ENCODE results near the gene EFNA1.

EFNA1 gene

DNA sequence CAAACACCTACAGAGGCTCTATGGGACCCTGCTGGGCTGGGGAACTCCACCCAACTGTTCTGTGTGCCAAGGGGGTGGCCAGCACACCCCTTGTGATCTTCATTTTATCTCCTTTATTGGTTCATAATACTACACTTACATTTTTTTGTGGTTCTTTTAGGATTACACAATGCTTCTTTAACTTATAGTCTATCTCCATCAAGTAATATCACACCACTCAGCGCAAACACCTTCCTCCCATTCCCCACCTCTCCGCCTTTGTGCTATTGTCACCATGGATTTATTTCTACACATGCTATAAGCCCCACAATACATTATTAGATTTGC, 33.1 kb upstream of the EFNA1 start:
- H3K27ac ChIP-seq (ENCODE audit: low read length), result peak overlapping the region; percentile 62
- H3K36me3 ChIP-seq (ENCODE audit: control insufficient read depth in 2 of 2, insufficient read depth in 2 of 2, low read length in 2 of 2), result no peaks in the 10 kb centered on the region
- H3K9ac ChIP-seq (ENCODE audit: low read length in 2 of 2), result peak overlapping the region; percentile 14 to 36
- H3K4me1 ChIP-seq (ENCODE audit: control insufficient read depth, insufficient read depth, low read length), result peaks cover 23% of the 10 kb centered on the region
- H3K9me3 ChIP-seq (ENCODE audit: control insufficient read depth in 2 of 2, low read length in 2 of 2), result no peaks in the 10 kb centered on the region
- H3K27me3 ChIP-seq (ENCODE audit: control insufficient read depth in 1 of 2, insufficient read depth in 2 of 2, low read length in 2 of 2), result no peaks in the 10 kb centered on the region
- no peak overlapping the region for H3K4me3 ChIP-seq (ENCODE audit: low read length in 2 of 2)

DNA sequence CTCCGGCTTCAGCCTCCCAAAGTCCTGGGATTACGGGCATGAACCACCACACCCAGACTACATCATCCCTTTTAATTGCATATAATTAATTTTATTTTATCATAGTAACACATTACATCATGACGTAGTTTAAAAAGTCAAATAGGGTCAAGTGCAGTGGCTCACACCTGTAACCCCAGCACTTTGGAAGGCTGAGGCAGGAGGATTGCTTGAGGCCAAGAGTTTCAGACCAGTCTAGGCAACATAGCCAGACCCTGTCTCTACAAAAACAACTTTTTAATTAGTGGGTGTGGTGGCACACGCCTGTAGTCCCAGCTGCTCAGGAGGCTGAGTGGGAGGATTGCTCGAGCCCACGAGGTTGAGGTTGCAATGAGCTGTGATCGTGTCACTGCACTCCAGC, 28.3 kb upstream of the EFNA1 start:
- Histone ChIP-seq H3K4me1 (ENCODE audit: control insufficient read depth, insufficient read depth, low read length) (peaks cover 3% of the 10 kb centered on the region), H3K27me3 (ENCODE audit: control insufficient read depth in 1 of 2, insufficient read depth in 2 of 2, low read length in 2 of 2) (no peaks in the 10 kb centered on the region), H3K36me3 (ENCODE audit: control insufficient read depth in 2 of 2, insufficient read depth in 2 of 2, low read length in 2 of 2) (no peaks in the 10 kb centered on the region), H3K4me3 (ENCODE audit: low read length in 2 of 2) (no peak overlapping the region), H3K9ac (ENCODE audit: low read length in 2 of 2) (no peak overlapping the region), H3K9me3 (ENCODE audit: control insufficient read depth in 2 of 2, low read length in 2 of 2) (no peaks in the 10 kb centered on the region), H3K27ac (ENCODE audit: low read length) (no peak overlapping the region)

DNA sequence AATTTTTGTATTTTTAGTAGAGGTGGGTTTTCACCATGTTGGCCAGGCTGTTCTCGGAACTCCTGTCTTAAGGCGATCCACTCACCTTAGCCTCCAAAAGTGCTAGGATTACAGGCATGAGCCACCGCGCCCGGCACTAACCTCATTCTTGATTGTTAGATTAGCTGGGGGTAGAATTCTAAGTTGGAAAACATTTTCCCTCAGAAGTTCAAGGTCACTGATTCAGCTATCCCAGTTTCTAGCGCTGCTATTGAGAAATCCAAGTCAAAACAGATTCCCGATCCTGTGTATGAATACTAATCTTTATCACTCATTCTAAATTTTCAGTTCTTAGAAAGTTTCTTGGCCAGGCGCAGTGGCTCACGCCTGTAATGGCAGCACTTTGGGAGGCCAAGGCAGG, 24.4 kb upstream of the EFNA1 start:
- H3K9me3 ChIP-seq (ENCODE audit: control insufficient read depth in 2 of 2, low read length in 2 of 2), result no peaks in the 10 kb centered on the region
- H3K4me3 ChIP-seq (ENCODE audit: low read length in 2 of 2), result no peak overlapping the region
- no peaks in the 10 kb centered on the region for H3K36me3 ChIP-seq (ENCODE audit: control insufficient read depth in 2 of 2, insufficient read depth in 2 of 2, low read length in 2 of 2)
- H3K27ac ChIP-seq (ENCODE audit: low read length), result no peak overlapping the region
- H3K9ac ChIP-seq (ENCODE audit: low read length in 2 of 2), result no peak overlapping the region
- H3K27me3 ChIP-seq (ENCODE audit: control insufficient read depth in 1 of 2, insufficient read depth in 2 of 2, low read length in 2 of 2), result no peaks in the 10 kb centered on the region
- no peaks in the 10 kb centered on the region for H3K4me1 ChIP-seq (ENCODE audit: control insufficient read depth, insufficient read depth, low read length)

DNA sequence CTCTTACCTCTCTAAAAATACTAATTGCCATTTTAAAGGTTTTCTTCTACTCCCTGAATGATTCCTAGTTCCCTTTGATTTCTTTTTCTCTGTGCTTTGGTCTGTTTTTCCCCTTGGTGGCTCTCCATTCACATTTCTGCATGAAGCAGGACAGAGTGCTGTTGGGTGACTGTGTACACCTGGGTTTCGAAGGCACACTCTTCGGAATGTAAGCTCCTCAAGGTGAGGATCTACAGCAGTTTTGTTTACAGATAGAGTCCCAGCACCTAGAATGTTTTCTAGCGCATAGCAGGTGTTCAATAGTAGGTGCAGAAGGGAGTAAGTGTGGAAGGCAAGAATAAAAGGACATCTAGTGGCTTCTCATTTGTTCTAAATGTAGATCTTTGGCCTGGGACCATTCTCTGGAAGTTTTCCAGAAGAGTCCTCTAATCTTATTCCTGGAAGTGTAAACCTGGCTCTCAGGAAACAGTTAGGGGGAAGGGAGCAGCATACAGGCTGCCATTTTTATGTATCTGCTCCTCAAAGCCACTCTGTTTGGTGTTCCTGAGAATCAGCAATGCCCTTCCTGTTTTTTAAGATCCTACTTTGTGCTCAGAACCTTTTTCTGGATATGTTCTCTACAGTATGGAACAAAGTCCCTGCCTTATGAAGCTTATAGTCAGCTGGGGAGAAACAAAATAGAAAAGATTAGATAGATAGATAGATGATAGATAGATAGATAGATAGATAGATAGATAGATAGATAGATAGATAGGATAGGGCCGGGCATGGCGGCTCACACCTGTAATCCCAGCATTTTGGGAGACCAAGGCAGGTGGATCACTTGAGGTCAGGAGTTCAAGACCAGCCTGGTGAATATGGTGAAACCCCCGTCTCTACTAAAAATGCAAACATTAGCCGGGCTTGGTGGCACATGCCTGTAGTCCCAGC, 22.8 kb upstream of the EFNA1 start:
- Histone ChIP-seq H3K9ac (ENCODE audit: low read length in 2 of 2) (no peak overlapping the region), H3K4me3 (ENCODE audit: low read length in 2 of 2) (no peak overlapping the region), H3K27ac (ENCODE audit: low read length) (no peak overlapping the region), H3K27me3 (ENCODE audit: control insufficient read depth in 1 of 2, insufficient read depth in 2 of 2, low read length in 2 of 2) (no peaks in the 10 kb centered on the region), H3K4me1 (ENCODE audit: control insufficient read depth, insufficient read depth, low read length) (no peaks in the 10 kb centered on the region), H3K36me3 (ENCODE audit: control insufficient read depth in 2 of 2, insufficient read depth in 2 of 2, low read length in 2 of 2) (no peaks in the 10 kb centered on the region), H3K9me3 (ENCODE audit: control insufficient read depth in 2 of 2, low read length in 2 of 2) (no peaks in the 10 kb centered on the region)

GRCh38 chr1:155105604-155106011, 22.1 kb upstream of the EFNA1 start:
- H3K36me3 ChIP-seq (ENCODE audit: control insufficient read depth in 2 of 2, insufficient read depth in 2 of 2, low read length in 2 of 2), result no peaks in the 10 kb centered on the region
- no peak overlapping the region for H3K9ac ChIP-seq (ENCODE audit: low read length in 2 of 2)
- H3K27me3 ChIP-seq (ENCODE audit: control insufficient read depth in 1 of 2, insufficient read depth in 2 of 2, low read length in 2 of 2), result no peaks in the 10 kb centered on the region
- H3K4me3 ChIP-seq (ENCODE audit: low read length in 2 of 2), result no peak overlapping the region
- no peaks in the 10 kb centered on the region for H3K9me3 ChIP-seq (ENCODE audit: control insufficient read depth in 2 of 2, low read length in 2 of 2)
- H3K27ac ChIP-seq (ENCODE audit: low read length), result no peak overlapping the region
- no peaks in the 10 kb centered on the region for H3K4me1 ChIP-seq (ENCODE audit: control insufficient read depth, insufficient read depth, low read length)

- Histone ChIP-seq H3K4me1 (ENCODE audit: control insufficient read depth, insufficient read depth, low read length) (no peaks in the 10 kb centered on the region), H3K36me3 (ENCODE audit: control insufficient read depth in 2 of 2, insufficient read depth in 2 of 2, low read length in 2 of 2) (no peaks in the 10 kb centered on the region), H3K9me3 (ENCODE audit: control insufficient read depth in 2 of 2, low read length in 2 of 2) (no peaks in the 10 kb centered on the region), H3K4me3 (ENCODE audit: low read length in 2 of 2) (no peak overlapping the region), H3K27me3 (ENCODE audit: control insufficient read depth in 1 of 2, insufficient read depth in 2 of 2, low read length in 2 of 2) (no peaks in the 10 kb centered on the region), H3K9ac (ENCODE audit: low read length in 2 of 2) (no peak overlapping the region), H3K27ac (ENCODE audit: low read length) (no peak overlapping the region)
Observed at GRCh38 chr1:155106862-155107261, 20.8 kb upstream of the EFNA1 start.

DNA sequence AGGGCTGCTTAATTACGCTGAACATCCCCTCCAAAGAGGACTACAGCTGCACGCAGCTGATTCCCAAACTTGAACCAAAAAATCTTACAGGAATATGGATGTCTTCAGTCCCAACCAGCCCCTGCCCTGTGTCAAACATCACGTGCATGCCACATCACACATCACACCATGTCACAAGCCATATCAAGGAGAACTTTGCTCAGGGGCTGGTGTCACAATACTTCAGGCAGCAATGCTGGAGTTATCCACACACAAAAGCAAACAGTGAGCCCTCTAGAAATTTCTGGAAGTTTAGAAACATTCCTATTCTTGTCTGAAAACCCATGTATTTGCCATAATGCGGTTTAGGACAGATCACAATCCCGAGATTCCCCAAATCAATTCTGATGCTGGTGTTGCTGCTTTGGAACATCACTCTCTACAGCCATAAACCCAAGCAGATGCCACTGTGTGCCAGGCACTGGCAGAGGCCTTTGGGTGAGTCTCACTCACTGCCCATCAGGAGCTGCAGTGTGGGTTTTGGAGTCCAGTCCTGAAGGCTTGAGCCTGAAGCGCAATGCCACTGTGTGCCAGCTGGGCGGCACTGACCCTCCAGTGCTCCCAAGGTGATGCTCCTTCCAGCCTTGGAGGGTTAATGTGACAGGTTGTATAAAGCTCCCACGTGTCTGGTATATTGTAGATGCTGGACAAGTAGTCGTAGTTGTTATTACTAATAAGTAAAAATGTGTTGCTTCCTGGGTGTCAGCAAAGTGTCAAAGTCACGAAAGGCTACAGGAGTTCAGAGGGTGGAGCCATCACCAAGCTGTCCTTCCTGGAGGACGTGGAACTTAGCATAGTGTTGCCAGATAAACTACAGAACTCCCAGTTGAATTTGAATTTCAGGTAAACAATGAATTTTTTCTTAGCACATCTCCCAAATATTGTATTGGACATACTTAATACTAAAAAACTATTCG, 20.1 kb upstream of the EFNA1 start:
- Histone ChIP-seq H3K27me3 (ENCODE audit: control insufficient read depth in 1 of 2, insufficient read depth in 2 of 2, low read length in 2 of 2) (no peaks in the 10 kb centered on the region), H3K4me3 (ENCODE audit: low read length in 2 of 2) (no peak overlapping the region), H3K4me1 (ENCODE audit: control insufficient read depth, insufficient read depth, low read length) (no peaks in the 10 kb centered on the region), H3K27ac (ENCODE audit: low read length) (no peak overlapping the region), H3K9ac (ENCODE audit: low read length in 2 of 2) (no peak overlapping the region), H3K9me3 (ENCODE audit: control insufficient read depth in 2 of 2, low read length in 2 of 2) (no peaks in the 10 kb centered on the region), H3K36me3 (ENCODE audit: control insufficient read depth in 2 of 2, insufficient read depth in 2 of 2, low read length in 2 of 2) (no peaks in the 10 kb centered on the region)

GRCh38 chr1:155108296-155108695, 19.4 kb upstream of the EFNA1 start:
- Histone ChIP-seq H3K36me3 (ENCODE audit: control insufficient read depth in 2 of 2, insufficient read depth in 2 of 2, low read length in 2 of 2) (no peaks in the 10 kb centered on the region), H3K9me3 (ENCODE audit: control insufficient read depth in 2 of 2, low read length in 2 of 2) (no peaks in the 10 kb centered on the region), H3K4me3 (ENCODE audit: low read length in 2 of 2) (no peak overlapping the region), H3K27me3 (ENCODE audit: control insufficient read depth in 1 of 2, insufficient read depth in 2 of 2, low read length in 2 of 2) (no peaks in the 10 kb centered on the region), H3K4me1 (ENCODE audit: control insufficient read depth, insufficient read depth, low read length) (no peaks in the 10 kb centered on the region), H3K9ac (ENCODE audit: low read length in 2 of 2) (no peak overlapping the region), H3K27ac (ENCODE audit: low read length) (no peak overlapping the region)

DNA sequence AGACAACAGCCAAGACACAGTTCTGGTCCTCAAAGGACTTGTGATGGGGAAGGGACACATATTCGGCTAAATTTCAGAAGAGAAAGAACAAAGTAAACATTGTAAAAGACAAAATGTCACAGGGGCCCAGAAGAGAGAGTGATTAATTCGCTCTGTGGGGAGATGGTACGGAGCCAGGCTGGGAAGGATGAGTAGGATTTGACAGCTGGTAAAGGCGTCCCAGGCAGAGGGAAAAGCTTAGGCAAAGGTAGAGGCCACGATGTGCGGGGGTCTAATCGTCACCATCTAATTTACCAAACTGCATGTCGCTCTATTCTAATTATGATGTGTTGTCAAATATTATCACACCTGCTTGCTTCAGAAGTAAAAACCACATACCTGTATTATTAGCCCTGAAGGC, 17.3 kb upstream of the EFNA1 start:
- H3K9me3 ChIP-seq (ENCODE audit: control insufficient read depth in 2 of 2, low read length in 2 of 2), result no peaks in the 10 kb centered on the region
- H3K27ac ChIP-seq (ENCODE audit: low read length), result no peak overlapping the region
- no peaks in the 10 kb centered on the region for H3K27me3 ChIP-seq (ENCODE audit: control insufficient read depth in 1 of 2, insufficient read depth in 2 of 2, low read length in 2 of 2)
- H3K4me3 ChIP-seq (ENCODE audit: low read length in 2 of 2), result no peak overlapping the region
- H3K9ac ChIP-seq (ENCODE audit: low read length in 2 of 2), result no peak overlapping the region
- H3K4me1 ChIP-seq (ENCODE audit: control insufficient read depth, insufficient read depth, low read length), result no peaks in the 10 kb centered on the region
- H3K36me3 ChIP-seq (ENCODE audit: control insufficient read depth in 2 of 2, insufficient read depth in 2 of 2, low read length in 2 of 2), result no peaks in the 10 kb centered on the region

GRCh38 chr1:155110826-155111225, 16.9 kb upstream of the EFNA1 start:
- Histone ChIP-seq H3K9ac (ENCODE audit: low read length in 2 of 2) (no peak overlapping the region), H3K4me1 (ENCODE audit: control insufficient read depth, insufficient read depth, low read length) (no peaks in the 10 kb centered on the region), H3K27ac (ENCODE audit: low read length) (no peak overlapping the region), H3K4me3 (ENCODE audit: low read length in 2 of 2) (no peak overlapping the region), H3K9me3 (ENCODE audit: control insufficient read depth in 2 of 2, low read length in 2 of 2) (no peaks in the 10 kb centered on the region), H3K36me3 (ENCODE audit: control insufficient read depth in 2 of 2, insufficient read depth in 2 of 2, low read length in 2 of 2) (no peaks in the 10 kb centered on the region), H3K27me3 (ENCODE audit: control insufficient read depth in 1 of 2, insufficient read depth in 2 of 2, low read length in 2 of 2) (no peaks in the 10 kb centered on the region)

Measured in stomach smooth muscle (tissue), 2 donors.